Measurements from ENCODE around the gene UGT8. TPM values are rescaled to one million over a fixed set of nuclear protein-coding genes. Genes with fewer than 3 reads are reported as not detected.

Gene UGT8
- total RNA-seq, 1 donor from 2014 or later: 6.4 TPM

- no peaks in the 10 kb centered on the region for H4K20me1 ChIP-seq (ENCODE audit: insufficient read depth, low read length)
- no peaks in the 10 kb centered on the region for H3K36me3 ChIP-seq (ENCODE audit: insufficient read depth, low read length)
- Mint-ChIP-seq H3K9me3 (ENCODE audit: unreplicated experiment) (no peaks in the 10 kb centered on the region), H3K27me3 (ENCODE audit: low read depth, unreplicated experiment) (no peaks in the 10 kb centered on the region), H3K4me3 (ENCODE audit: unreplicated experiment) (no peak overlapping the region), H3K4me1 (ENCODE audit: low read depth, unreplicated experiment) (peaks cover 12% of the 10 kb centered on the region), H3K36me3 (ENCODE audit: low read depth, unreplicated experiment) (no peaks in the 10 kb centered on the region), H3K27ac (ENCODE audit: unreplicated experiment) (no peak overlapping the region)
- no peak overlapping the region for H3K9ac ChIP-seq (ENCODE audit: low read length)
- H3K79me2 ChIP-seq (ENCODE audit: insufficient read depth, low read length): no peaks in the 10 kb centered on the region
- no peak overlapping the region for H3K4me2 ChIP-seq (ENCODE audit: low read length)
- no peak for DNase-seq (ENCODE audit: low read depth)
- no peaks in the 10 kb centered on the region for H3K9me3 ChIP-seq (ENCODE audit: insufficient read depth, low read depth, low read length)
- no peak for FAIRE-seq
- peaks cover 10% of the 10 kb centered on the region for H3K4me1 ChIP-seq (ENCODE audit: insufficient read depth, low read length)
- peaks cover 13% of the 10 kb centered on the region for H3K27me3 ChIP-seq (ENCODE audit: insufficient read depth, low read length)
- no peak overlapping the region for H3K27ac ChIP-seq (ENCODE audit: low read depth, low read length)
- no peak for TF ChIP-seq EZH2 (IDR thresholded peaks at IDR 0.05; ENCODE audit: insufficient read depth, low read length)
- TF ChIP-seq, protein P1, sequence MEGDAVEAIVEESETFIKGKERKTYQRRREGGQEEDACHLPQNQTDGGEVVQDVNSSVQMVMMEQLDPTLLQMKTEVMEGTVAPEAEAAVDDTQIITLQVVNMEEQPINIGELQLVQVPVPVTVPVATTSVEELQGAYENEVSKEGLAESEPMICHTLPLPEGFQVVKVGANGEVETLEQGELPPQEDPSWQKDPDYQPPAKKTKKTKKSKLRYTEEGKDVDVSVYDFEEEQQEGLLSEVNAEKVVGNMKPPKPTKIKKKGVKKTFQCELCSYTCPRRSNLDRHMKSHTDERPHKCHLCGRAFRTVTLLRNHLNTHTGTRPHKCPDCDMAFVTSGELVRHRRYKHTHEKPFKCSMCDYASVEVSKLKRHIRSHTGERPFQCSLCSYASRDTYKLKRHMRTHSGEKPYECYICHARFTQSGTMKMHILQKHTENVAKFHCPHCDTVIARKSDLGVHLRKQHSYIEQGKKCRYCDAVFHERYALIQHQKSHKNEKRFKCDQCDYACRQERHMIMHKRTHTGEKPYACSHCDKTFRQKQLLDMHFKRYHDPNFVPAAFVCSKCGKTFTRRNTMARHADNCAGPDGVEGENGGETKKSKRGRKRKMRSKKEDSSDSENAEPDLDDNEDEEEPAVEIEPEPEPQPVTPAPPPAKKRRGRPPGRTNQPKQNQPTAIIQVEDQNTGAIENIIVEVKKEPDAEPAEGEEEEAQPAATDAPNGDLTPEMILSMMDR (IDR thresholded peaks at IDR 0.05; ENCODE audit: insufficient read depth, low read depth, low read length): no peak
- no peak overlapping the region for H2AFZ ChIP-seq (ENCODE audit: low read depth, low read length)
- H3K4me3 ChIP-seq (ENCODE audit: insufficient read depth, low read depth, low read length): no peak overlapping the region
Measured at GRCh38 chr4:114603497-114603896, 4.9 kb downstream of the UGT8 start.

GRCh38 chr4:114606245-114606644 is 7.6 kb downstream of the UGT8 start:
- H3K9me3 Mint-ChIP-seq (ENCODE audit: unreplicated experiment): no peaks in the 10 kb centered on the region
- Histone ChIP-seq H3K27ac (ENCODE audit: low read depth, low read length) (no peak overlapping the region), H3K36me3 (ENCODE audit: insufficient read depth, low read length) (no peaks in the 10 kb centered on the region), H3K79me2 (ENCODE audit: insufficient read depth, low read length) (no peaks in the 10 kb centered on the region), H3K4me3 (ENCODE audit: insufficient read depth, low read depth, low read length) (no peak overlapping the region), H3K4me1 (ENCODE audit: insufficient read depth, low read length) (no peaks in the 10 kb centered on the region), H2AFZ (ENCODE audit: low read depth, low read length) (no peak overlapping the region), H3K4me2 (ENCODE audit: low read length) (no peak overlapping the region), H3K27me3 (ENCODE audit: insufficient read depth, low read length) (no peaks in the 10 kb centered on the region), H4K20me1 (ENCODE audit: insufficient read depth, low read length) (no peaks in the 10 kb centered on the region), H3K9ac (ENCODE audit: low read length) (no peak overlapping the region), H3K9me3 (ENCODE audit: insufficient read depth, low read depth, low read length) (no peaks in the 10 kb centered on the region)
- no peak for DNase-seq (ENCODE audit: low read depth)
- FAIRE-seq: no peak
- no peak overlapping the region for H3K27ac Mint-ChIP-seq (ENCODE audit: unreplicated experiment)
- H3K36me3 Mint-ChIP-seq (ENCODE audit: low read depth, unreplicated experiment): no peaks in the 10 kb centered on the region
- peaks cover 2% of the 10 kb centered on the region for H3K4me1 Mint-ChIP-seq (ENCODE audit: low read depth, unreplicated experiment)
- no peaks in the 10 kb centered on the region for H3K27me3 Mint-ChIP-seq (ENCODE audit: low read depth, unreplicated experiment)
- no peak overlapping the region for H3K4me3 Mint-ChIP-seq (ENCODE audit: unreplicated experiment)
- TF ChIP-seq, protein P1 (IDR thresholded peaks at IDR 0.05; ENCODE audit: insufficient read depth, low read depth, low read length): no peak
- TF ChIP-seq EZH2 (IDR thresholded peaks at IDR 0.05; ENCODE audit: insufficient read depth, low read length): no peak

DNA sequence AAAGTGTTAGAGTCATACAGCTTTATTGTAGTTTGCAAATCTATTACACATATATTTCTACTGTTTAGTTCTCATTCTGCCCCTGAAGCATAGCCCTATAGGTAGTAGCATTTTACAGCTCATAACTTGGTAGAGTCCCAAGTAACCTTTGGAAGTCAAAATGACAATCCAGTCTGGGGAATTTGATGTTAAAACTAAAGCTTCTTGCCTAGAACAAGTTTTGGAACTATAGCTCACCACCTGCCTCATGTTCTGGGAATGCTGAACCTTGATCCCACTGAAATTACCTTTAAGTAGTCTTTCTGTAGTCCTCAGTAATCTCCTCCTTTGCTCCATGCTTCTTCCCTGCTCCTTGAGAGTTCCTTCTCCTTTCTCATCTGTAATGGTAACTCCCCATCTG is 8.4 kb downstream of the UGT8 start:
- Histone ChIP-seq H2AFZ (ENCODE audit: low read depth, low read length) (no peak overlapping the region), H3K4me2 (ENCODE audit: low read length) (no peak overlapping the region), H3K4me1 (ENCODE audit: insufficient read depth, low read length) (no peaks in the 10 kb centered on the region), H3K36me3 (ENCODE audit: insufficient read depth, low read length) (no peaks in the 10 kb centered on the region), H4K20me1 (ENCODE audit: insufficient read depth, low read length) (no peaks in the 10 kb centered on the region), H3K9ac (ENCODE audit: low read length) (no peak overlapping the region), H3K27me3 (ENCODE audit: insufficient read depth, low read length) (no peaks in the 10 kb centered on the region), H3K79me2 (ENCODE audit: insufficient read depth, low read length) (no peaks in the 10 kb centered on the region), H3K9me3 (ENCODE audit: insufficient read depth, low read depth, low read length) (no peaks in the 10 kb centered on the region), H3K27ac (ENCODE audit: low read depth, low read length) (no peak overlapping the region), H3K4me3 (ENCODE audit: insufficient read depth, low read depth, low read length) (no peak overlapping the region)
- H3K27ac Mint-ChIP-seq (ENCODE audit: unreplicated experiment): no peak overlapping the region
- no peak for FAIRE-seq
- H3K36me3 Mint-ChIP-seq (ENCODE audit: low read depth, unreplicated experiment): no peaks in the 10 kb centered on the region
- H3K4me3 Mint-ChIP-seq (ENCODE audit: unreplicated experiment): no peak overlapping the region
- TF ChIP-seq, protein P1 (IDR thresholded peaks at IDR 0.05; ENCODE audit: insufficient read depth, low read depth, low read length): no peak
- no peak for TF ChIP-seq EZH2 (IDR thresholded peaks at IDR 0.05; ENCODE audit: insufficient read depth, low read length)
- DNase-seq (ENCODE audit: low read depth): no peak
- H3K4me1 Mint-ChIP-seq (ENCODE audit: low read depth, unreplicated experiment): peaks cover 2% of the 10 kb centered on the region
- H3K27me3 Mint-ChIP-seq (ENCODE audit: low read depth, unreplicated experiment): no peaks in the 10 kb centered on the region
- no peaks in the 10 kb centered on the region for H3K9me3 Mint-ChIP-seq (ENCODE audit: unreplicated experiment)

Data from astrocyte (in vitro differentiated cells and primary cell).